Smooth muscle cell (in vitro differentiated cells): Measurements from ENCODE around the gene TNIP3. TPM values are rescaled to one million over a fixed set of nuclear protein-coding genes. Genes with fewer than 3 reads are reported as not detected.

Experiments
- DNase-seq: peaks from one replicate; lab custom pipeline; 2025; ENCODE audit not compliant: unreplicated experiment; lab: John Stamatoyannopoulos, UW
- H2AFZ ChIP-seq: fragments of 200-600 bp; sonication (generic); 2 replicates; pipeline ENCODE4 v1.6.0; 2016; ENCODE audit warnings: antibody characterized with exemption, low read depth, mild to moderate bottlenecking
- H3F3A ChIP-seq: fragments of 200-600 bp; sonication (generic); 2 replicates; pipeline ENCODE4 v1.6.0; 2017; ENCODE audit warnings: antibody characterized with exemption, low read depth
- H3K27ac ChIP-seq: fragments of 200-600 bp; sonication (generic); 2 replicates; pipeline ENCODE4 v1.5.1; 2016; ENCODE audit warnings: low read depth, mild to moderate bottlenecking
- H3K27me3 ChIP-seq: fragments of 200-600 bp; sonication (generic); 2 replicates; pipeline ENCODE4 v1.6.1; 2016; ENCODE audit warnings: low read depth, mild to moderate bottlenecking
- H3K36me3 ChIP-seq: fragments of 200-600 bp; sonication (generic); 2 replicates; pipeline ENCODE4 v1.5.1; 2016; ENCODE audit warnings: low read depth
- H3K4me1 ChIP-seq: fragments of 200-600 bp; sonication (generic); 2 replicates; pipeline ENCODE4 v1.5.1; 2016; ENCODE audit warnings: low read depth
- H3K4me2 ChIP-seq: fragments of 200-600 bp; sonication (generic); 2 replicates; pipeline ENCODE4 v1.6.0; 2016; ENCODE audit warnings: mild to moderate bottlenecking
- H3K4me3 ChIP-seq: fragments of 200-600 bp; sonication (generic); 2 replicates; pipeline ENCODE4 v1.5.1; 2016; ENCODE audit warnings: mild to moderate bottlenecking
- H3K79me2 ChIP-seq: fragments of 200-600 bp; sonication (generic); 2 replicates; pipeline ENCODE4 v1.6.0; 2016; ENCODE audit warnings: low read depth, mild to moderate bottlenecking
- H3K9ac ChIP-seq: fragments of 200-600 bp; sonication (generic); 2 replicates; pipeline ENCODE4 v1.6.0; 2016; ENCODE audit warnings: low read depth
- H3K9me3 ChIP-seq: fragments of 200-600 bp; sonication (generic); replicated peaks from 2 replicates; pipeline ENCODE4 v1.5.1; 2016; ENCODE audit warnings: low read depth
- H4K20me1 ChIP-seq: fragments of 200-600 bp; sonication (generic); 2 replicates; pipeline ENCODE4 v1.6.0; 2016; ENCODE audit warnings: low read depth
- CTCF ChIP-seq: fragments of 200-600 bp; sonication (generic); IDR thresholded peaks from 2 replicates; pipeline ENCODE4 v1.5.1; 2017; ENCODE audit warnings: borderline replicate concordance, mild to moderate bottlenecking, antibody characterized with exemption; ENCODE audit not compliant: insufficient read depth, poor library complexity, severe bottlenecking
- WGBS: methylation state at CpG from one replicate; pipeline ENCODE4 v1.1.7; 2016; ENCODE audit warnings: low lambda C conversion rate; 5-methylcytosine and 5-hydroxymethylcytosine counted together
- polyA plus RNA-seq: library from polyadenylated mRNA; unstranded; fragments of >200 nt; fragmentation: Nextera tagmentation; extraction: Ambion mirVana; gene quantifications from 2 replicates; pipeline ENCODE4 v1.2.1, GENCODE V29; 2016
- total RNA-seq: library from RNA; depleted of rRNA; stranded (reverse); fragments of >200 nt; gene quantifications from 2 replicates; pipeline ENCODE4 v1.2.3, GENCODE V29; 2014

Gene TNIP3
- total and polyA plus RNA-seq, 2 experiments from 2014 or later = 0.33 to 3.2 TPM

- Histone ChIP-seq H4K20me1 (no peaks in the 10 kb centered on the region), H3K4me1 (no peaks in the 10 kb centered on the region), H3K27ac (no peak overlapping the region), H3K4me3 (no peak overlapping the region), H3K27me3 (no peaks in the 10 kb centered on the region), H3K36me3 (no peaks in the 10 kb centered on the region), H3K9ac (no peak overlapping the region), H3K9me3 (no peaks in the 10 kb centered on the region), H3F3A (no peaks in the 10 kb centered on the region), H2AFZ (no peak overlapping the region), H3K79me2 (no peaks in the 10 kb centered on the region), H3K4me2 (no peak overlapping the region)
- no peak for TF ChIP-seq CTCF
- 83% methylated on average over 4 of the region's 4 CpGs for WGBS
- DNase-seq = no peak
Observed at GRCh38 chr4:121129606-121130325, 34.4 kb downstream of the TNIP3 start.

DNA sequence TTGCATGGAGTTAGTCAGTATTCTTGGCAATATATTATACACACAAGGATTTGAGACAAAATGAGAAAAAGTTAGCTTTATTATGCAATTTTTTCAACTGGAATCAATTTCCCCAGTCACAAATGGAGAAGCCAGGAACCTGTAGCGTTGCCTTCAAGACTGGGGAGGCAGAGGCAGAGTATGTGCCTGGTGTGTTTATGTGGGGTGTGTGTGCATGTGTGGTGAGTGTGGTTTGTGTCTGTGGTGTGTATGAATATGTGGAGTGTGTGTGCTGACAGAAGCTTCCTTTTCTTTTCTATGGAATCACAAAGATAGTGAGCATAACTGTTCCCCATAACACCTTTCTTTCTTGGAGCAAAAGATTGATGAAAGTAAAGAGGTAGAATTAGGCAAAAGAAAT, 37.0 kb downstream of the TNIP3 start:
- Histone ChIP-seq H3K36me3 (no peaks in the 10 kb centered on the region), H3K27me3 (no peaks in the 10 kb centered on the region), H3K27ac (no peak overlapping the region), H3K9ac (no peak overlapping the region), H3K4me3 (no peak overlapping the region), H3K4me1 (no peaks in the 10 kb centered on the region), H3K4me2 (no peak overlapping the region), H2AFZ (no peak overlapping the region), H3F3A (no peaks in the 10 kb centered on the region), H3K9me3 (no peaks in the 10 kb centered on the region), H4K20me1 (no peaks in the 10 kb centered on the region), H3K79me2 (no peaks in the 10 kb centered on the region)
- WGBS = 98% methylated on average over 1 of the region's 1 CpG
- DNase-seq = no peak
- no peak for TF ChIP-seq CTCF

DNA sequence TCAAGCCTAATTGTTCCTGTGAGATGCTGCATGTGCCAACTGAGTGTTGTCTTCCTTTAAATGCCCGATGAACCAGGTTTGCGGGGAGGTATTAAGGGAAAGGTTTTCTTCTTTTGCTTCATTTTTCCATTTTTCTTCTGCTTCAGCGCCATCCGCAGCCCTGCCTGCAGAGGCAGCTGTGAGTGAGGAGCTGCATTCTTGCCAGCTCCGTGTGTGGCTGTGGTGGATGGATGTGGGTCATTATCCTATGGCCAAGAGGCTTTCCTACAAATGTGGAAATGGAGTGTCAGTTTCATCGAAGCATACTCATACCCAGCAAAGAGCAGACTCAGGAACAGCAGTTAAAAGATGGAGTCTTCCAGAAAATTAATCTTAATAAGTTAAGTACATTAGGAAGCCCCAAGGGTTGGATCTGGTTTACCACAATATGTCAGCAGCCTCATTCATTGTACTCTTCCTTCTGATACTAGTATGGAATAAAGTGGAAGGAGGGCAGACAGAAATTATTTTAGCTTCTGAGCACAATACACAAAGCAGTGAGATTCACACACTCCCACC, 37.6 kb downstream of the TNIP3 start:
- no peak for TF ChIP-seq CTCF
- WGBS = 71% methylated on average over 6 of the region's 6 CpGs

DNA sequence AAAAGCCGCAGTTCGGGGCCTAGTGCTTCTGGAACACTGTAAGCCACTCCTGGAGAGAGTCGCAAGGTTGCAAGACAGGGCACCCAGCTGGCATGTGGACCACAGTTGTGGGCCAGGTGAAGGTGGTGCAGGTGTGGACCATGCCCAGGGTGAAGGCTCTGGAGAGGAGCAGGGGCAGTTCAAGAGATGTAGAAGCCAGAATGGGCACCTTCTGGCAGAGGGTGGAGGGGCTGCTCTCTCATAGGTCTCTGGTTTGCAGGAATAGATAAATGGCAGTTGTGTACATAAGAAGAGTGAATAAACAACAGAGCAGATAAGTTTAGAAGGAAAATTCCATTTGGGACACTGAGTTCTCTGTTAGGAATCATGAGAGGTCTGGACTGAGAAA, 38.6 kb downstream of the TNIP3 start:
- Histone ChIP-seq H3K27me3 (no peaks in the 10 kb centered on the region), H3K27ac (no peak overlapping the region), H3K79me2 (no peaks in the 10 kb centered on the region), H3K4me3 (no peak overlapping the region), H3K9me3 (no peaks in the 10 kb centered on the region), H3F3A (no peaks in the 10 kb centered on the region), H3K4me2 (no peak overlapping the region), H3K9ac (no peak overlapping the region), H3K4me1 (no peaks in the 10 kb centered on the region), H4K20me1 (no peaks in the 10 kb centered on the region), H2AFZ (no peak overlapping the region), H3K36me3 (no peaks in the 10 kb centered on the region)
- 100% methylated on average over 3 of the region's 3 CpGs for WGBS
- no peak for DNase-seq
- TF ChIP-seq CTCF = no peak

More for the DNA sequence above, 37.6 kb downstream of the TNIP3 start:
- H3K4me1 ChIP-seq = no peaks in the 10 kb centered on the region
- no peak overlapping the region for H3K4me2 ChIP-seq
- no peak overlapping the region for H3K27ac ChIP-seq
- no peak overlapping the region for H3K4me3 ChIP-seq
- no peak overlapping the region for H3K9ac ChIP-seq
- no peaks in the 10 kb centered on the region for H3K79me2 ChIP-seq
- no peaks in the 10 kb centered on the region for H4K20me1 ChIP-seq
- no peaks in the 10 kb centered on the region for H3K9me3 ChIP-seq
- H3K36me3 ChIP-seq = no peaks in the 10 kb centered on the region
- no peaks in the 10 kb centered on the region for H3F3A ChIP-seq
- no peaks in the 10 kb centered on the region for H3K27me3 ChIP-seq
- DNase-seq = no peak
- H2AFZ ChIP-seq = no peak overlapping the region
